Measurements from ENCODE around the gene PLEKHG7. TPM values are rescaled to one million over a fixed set of nuclear protein-coding genes. Genes with fewer than 3 reads are reported as not detected.
A peak's percentile ranks its signal among the peaks of the same experiment; 100 is the strongest.

Gene PLEKHG7
- total RNA-seq, 1 donor from 2014 or later: not detected

DNA sequence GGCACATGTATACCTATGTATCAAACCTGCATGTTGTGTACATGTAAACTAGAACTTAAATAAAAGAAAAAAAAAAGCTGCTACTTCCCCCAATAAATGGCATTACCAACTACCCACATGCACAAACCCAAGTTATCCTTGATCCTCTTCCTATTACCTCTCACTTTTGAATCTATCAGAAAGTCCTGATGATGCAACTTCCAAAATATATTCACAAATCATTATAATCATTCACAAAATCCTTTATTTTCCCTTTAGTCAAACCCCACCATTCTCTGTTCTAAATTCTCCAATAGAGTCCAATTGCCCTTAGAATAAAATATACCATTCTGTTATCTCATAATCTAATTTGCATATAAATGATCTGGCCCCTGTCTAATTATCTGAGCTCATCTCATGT lies 92.0 kb downstream of the PLEKHG7 start:
- H3K27me3 Mint-ChIP-seq (ENCODE audit: low read depth): no peaks in the 10 kb centered on the region
- no peak overlapping the region for H3K27ac Mint-ChIP-seq (ENCODE audit: unreplicated experiment)
- no peaks in the 10 kb centered on the region for H3K4me1 Mint-ChIP-seq
- no peak overlapping the region for H3K4me3 Mint-ChIP-seq
- DNase-seq (ENCODE audit: low read depth, low spot score): no peak
- peaks cover 16% of the 10 kb centered on the region for H3K9me3 Mint-ChIP-seq
- H3K36me3 Mint-ChIP-seq (ENCODE audit: low read depth): peaks cover 55% of the 10 kb centered on the region
- TF ChIP-seq, protein P1, sequence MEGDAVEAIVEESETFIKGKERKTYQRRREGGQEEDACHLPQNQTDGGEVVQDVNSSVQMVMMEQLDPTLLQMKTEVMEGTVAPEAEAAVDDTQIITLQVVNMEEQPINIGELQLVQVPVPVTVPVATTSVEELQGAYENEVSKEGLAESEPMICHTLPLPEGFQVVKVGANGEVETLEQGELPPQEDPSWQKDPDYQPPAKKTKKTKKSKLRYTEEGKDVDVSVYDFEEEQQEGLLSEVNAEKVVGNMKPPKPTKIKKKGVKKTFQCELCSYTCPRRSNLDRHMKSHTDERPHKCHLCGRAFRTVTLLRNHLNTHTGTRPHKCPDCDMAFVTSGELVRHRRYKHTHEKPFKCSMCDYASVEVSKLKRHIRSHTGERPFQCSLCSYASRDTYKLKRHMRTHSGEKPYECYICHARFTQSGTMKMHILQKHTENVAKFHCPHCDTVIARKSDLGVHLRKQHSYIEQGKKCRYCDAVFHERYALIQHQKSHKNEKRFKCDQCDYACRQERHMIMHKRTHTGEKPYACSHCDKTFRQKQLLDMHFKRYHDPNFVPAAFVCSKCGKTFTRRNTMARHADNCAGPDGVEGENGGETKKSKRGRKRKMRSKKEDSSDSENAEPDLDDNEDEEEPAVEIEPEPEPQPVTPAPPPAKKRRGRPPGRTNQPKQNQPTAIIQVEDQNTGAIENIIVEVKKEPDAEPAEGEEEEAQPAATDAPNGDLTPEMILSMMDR (conservative IDR thresholded peaks at IDR 0.05): no peak

DNA sequence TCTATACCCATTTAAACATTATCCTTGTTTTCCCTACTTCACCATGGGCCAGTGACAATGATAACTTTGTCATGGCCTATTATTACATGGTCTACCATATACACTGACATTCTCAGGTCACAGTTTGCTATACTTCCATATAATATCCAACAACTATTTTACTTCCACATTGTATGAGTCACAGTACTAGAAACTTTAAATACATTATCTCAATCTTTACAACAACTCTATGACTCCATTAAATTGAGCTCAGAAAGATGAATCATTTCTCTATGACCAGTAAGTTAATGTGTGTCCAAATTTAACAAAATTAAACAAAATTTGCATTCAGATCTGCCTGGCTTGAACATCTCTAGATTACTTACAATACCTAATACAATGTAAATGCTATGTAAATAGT lies 93.9 kb downstream of the PLEKHG7 start:
- H3K36me3 Mint-ChIP-seq (ENCODE audit: low read depth): peaks cover 43% of the 10 kb centered on the region
- DNase-seq (ENCODE audit: low read depth, low spot score): no peak
- no peak overlapping the region for H3K27ac Mint-ChIP-seq (ENCODE audit: unreplicated experiment)
- TF ChIP-seq, protein P1 (conservative IDR thresholded peaks at IDR 0.05): no peak
- H3K4me3 Mint-ChIP-seq: no peak overlapping the region
- peaks cover 12% of the 10 kb centered on the region for H3K9me3 Mint-ChIP-seq
- no peaks in the 10 kb centered on the region for H3K4me1 Mint-ChIP-seq
- H3K27me3 Mint-ChIP-seq (ENCODE audit: low read depth): no peaks in the 10 kb centered on the region

DNA sequence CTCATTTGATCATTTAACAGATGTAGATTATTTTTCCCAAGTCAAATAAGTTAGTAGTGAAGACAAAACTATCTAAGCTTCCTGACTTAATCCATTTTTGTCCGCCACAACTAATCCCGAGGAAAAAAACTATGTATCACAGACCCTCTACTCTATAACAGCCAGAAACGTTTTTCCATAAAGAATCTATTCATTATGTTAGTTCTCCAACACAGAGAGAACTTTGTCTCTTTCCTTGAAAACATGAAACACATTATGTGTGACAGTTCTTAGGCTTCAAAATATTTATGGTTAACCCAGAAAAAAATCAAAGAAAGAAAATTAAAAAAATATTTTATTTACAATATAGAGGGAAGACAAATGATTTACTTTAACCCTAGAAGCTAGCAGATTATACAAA lies 100.1 kb downstream of the PLEKHG7 start:
- Mint-ChIP-seq H3K4me1 (peaks cover 15% of the 10 kb centered on the region), H3K4me3 (peak overlapping the region; percentile 28), H3K9me3 (peaks cover 7% of the 10 kb centered on the region), H3K36me3 (ENCODE audit: low read depth) (peaks cover 31% of the 10 kb centered on the region), H3K27me3 (ENCODE audit: low read depth) (no peaks in the 10 kb centered on the region), H3K27ac (ENCODE audit: unreplicated experiment) (peak overlapping the region; percentile 83)
- TF ChIP-seq, protein P1 (conservative IDR thresholded peaks at IDR 0.05): no peak
- DNase-seq (ENCODE audit: low read depth, low spot score): no peak

DNA sequence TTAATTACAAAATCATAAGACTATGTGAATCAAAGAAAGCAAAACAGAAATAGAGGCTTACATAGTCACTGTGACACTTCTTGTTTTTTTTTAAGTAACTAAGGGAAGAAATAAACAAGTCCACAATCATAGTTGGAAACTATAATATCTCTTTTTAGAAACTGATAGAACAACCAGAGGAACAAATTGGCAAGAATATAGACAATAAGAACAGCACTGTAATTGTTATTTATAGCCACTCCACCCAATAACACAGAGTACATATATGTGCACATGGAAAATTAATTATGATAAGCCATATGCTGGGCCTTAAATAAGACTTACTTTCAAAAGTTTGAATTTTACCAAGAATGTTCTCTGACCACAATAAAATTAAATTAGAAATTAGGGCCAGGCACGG lies 101.1 kb downstream of the PLEKHG7 start:
- no peak for DNase-seq (ENCODE audit: low read depth, low spot score)
- no peak overlapping the region for H3K4me3 Mint-ChIP-seq
- peaks cover 34% of the 10 kb centered on the region for H3K36me3 Mint-ChIP-seq (ENCODE audit: low read depth)
- no peaks in the 10 kb centered on the region for H3K27me3 Mint-ChIP-seq (ENCODE audit: low read depth)
- TF ChIP-seq, protein P1 (conservative IDR thresholded peaks at IDR 0.05): no peak
- H3K27ac Mint-ChIP-seq (ENCODE audit: unreplicated experiment): peak overlapping the region; percentile 57
- peaks cover 15% of the 10 kb centered on the region for H3K4me1 Mint-ChIP-seq
- peaks cover 7% of the 10 kb centered on the region for H3K9me3 Mint-ChIP-seq

DNA sequence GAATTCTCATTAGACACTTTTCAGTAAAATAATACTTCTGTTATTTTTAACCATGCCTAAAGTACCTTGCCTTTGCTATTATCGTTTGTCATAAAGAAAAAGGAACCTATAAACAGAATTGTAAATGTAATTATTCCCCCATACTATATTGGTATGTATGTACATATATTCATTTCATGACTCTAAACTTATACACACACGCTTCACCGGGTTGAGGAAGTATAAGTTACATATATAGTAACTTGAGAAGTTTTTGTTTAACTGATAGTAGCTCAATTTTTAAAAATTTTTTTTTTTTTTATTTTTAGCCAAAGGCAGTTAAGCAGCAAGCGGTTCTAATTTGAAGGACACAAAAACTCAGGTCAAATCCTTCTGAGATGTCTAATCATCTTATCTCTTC lies 107.6 kb downstream of the PLEKHG7 start:
- Mint-ChIP-seq H3K4me1 (peaks cover 4% of the 10 kb centered on the region), H3K27ac (ENCODE audit: unreplicated experiment) (no peak overlapping the region), H3K27me3 (ENCODE audit: low read depth) (no peaks in the 10 kb centered on the region), H3K9me3 (peaks cover 7% of the 10 kb centered on the region), H3K4me3 (no peak overlapping the region), H3K36me3 (ENCODE audit: low read depth) (peaks cover 34% of the 10 kb centered on the region)
- no peak for DNase-seq (ENCODE audit: low read depth, low spot score)
- TF ChIP-seq, protein P1 (conservative IDR thresholded peaks at IDR 0.05): no peak

DNA sequence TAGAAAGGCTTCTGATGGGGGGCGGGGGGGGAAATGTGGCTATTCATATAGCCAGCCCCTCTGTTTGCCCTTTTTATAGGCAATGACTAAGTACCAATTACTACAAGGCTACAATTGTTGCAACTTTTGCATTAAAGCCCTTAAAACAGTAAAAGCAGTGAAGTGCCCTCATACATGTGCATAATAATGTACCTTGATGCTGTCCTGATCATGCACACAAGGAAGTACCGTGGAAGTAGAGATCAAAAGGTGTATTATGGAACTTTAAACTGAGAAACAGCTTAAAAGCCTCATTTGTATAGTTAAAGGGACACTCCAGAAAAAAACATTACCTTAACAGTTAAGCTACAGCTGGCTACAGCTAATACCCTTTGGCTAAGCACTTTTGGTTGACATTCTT lies 111.8 kb downstream of the PLEKHG7 start:
- H3K27me3 Mint-ChIP-seq (ENCODE audit: low read depth): no peaks in the 10 kb centered on the region
- no peak overlapping the region for H3K4me3 Mint-ChIP-seq
- no peak for DNase-seq (ENCODE audit: low read depth, low spot score)
- H3K27ac Mint-ChIP-seq (ENCODE audit: unreplicated experiment): no peak overlapping the region
- H3K9me3 Mint-ChIP-seq: no peaks in the 10 kb centered on the region
- TF ChIP-seq, protein P1 (conservative IDR thresholded peaks at IDR 0.05): no peak
- H3K4me1 Mint-ChIP-seq: peaks cover 4% of the 10 kb centered on the region
- H3K36me3 Mint-ChIP-seq (ENCODE audit: low read depth): peaks cover 16% of the 10 kb centered on the region
